Left renal pelvis (tissue), 4 donors: ENCODE measurements around the gene MINPP1. TPM values are rescaled to one million over a fixed set of nuclear protein-coding genes. Genes with fewer than 3 reads are reported as not detected.
"Not testable (repeated sequence)": the region's sequence is repeated elsewhere in the genome, so short reads cannot be mapped to it uniquely, and the experiment has no call there.

ENCODE experiments used
- DNase-seq, 4 donors: peaks; one replicate each; pipeline ENCODE4 v3.0.0-alpha.2; 2013; ENCODE audit warnings: low read depth in 4 of 4, low spot score in 3 of 4
- polyA plus RNA-seq, 4 donors: library from polyadenylated mRNA; unstranded; fragments of 120-200 nt; gene quantifications; one replicate each; pipeline ENCODE4 v1.2.1, GENCODE V29; 2013; ENCODE audit not compliant: insufficient read length in 4 of 4

MINPP1 gene
- polyA plus RNA-seq, 4 donors = 22.8 to 47.3 (median 41.6) TPM

DNA sequence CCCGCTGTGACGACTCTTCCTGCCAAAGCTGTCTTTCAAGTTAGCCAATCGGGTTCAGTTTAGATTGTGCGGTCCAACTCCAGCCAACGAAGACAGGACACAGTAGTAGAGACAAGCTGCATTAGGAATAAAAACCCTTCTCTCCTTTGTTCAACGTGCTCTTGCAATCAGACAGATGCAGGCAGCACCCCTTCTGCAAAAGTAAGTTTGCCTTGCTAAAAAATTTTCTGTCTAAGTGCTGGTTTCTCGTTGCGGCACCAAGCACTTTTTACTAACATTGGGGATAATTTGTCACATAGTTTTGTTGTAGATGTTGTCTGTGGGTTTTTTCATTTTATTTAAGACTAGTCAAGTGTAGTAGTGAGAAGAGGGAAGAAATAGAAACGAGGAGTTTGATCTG lies 58.1 kb downstream of the MINPP1 start:
- no peak for DNase-seq

DNA sequence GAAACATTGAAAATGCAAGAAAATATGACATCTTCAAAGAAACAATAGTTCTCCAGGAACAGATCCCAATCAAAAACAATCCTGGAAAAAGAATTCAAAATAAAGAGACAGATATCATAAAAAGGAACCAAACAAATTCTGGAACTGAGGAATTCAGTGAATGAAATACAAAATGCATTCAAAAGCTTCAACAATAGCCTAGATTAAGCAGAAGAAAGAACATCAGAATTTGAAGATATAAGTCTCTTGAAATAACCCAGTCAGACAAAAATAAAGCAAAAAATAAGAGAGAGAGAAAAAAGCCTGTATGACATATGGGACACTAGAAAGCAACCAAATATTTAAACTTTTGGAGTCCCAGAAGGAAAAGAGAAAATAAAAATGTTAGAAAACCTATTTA lies 60.3 kb downstream of the MINPP1 start:
- DNase-seq = no peak

DNA sequence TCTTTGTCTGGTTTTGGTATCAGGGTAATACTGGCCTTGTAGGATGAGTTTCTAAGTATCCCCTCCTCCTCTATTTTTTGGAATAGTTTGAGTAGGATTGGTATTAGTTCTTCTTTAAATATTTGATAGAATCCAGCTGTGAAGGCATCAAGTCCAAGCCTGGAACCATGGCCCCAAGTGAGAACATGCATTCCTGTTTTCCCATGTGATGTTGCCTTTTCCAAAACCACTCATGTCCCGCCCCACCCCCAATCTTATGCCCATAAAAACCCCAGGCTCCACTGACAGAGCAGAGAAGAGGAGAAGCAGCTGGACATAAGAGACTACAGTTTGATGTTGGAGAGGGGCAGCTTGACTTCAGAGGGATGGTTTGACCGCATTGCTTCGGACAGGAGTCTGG lies 71.2 kb downstream of the MINPP1 start:
- DNase-seq = no peak

DNA sequence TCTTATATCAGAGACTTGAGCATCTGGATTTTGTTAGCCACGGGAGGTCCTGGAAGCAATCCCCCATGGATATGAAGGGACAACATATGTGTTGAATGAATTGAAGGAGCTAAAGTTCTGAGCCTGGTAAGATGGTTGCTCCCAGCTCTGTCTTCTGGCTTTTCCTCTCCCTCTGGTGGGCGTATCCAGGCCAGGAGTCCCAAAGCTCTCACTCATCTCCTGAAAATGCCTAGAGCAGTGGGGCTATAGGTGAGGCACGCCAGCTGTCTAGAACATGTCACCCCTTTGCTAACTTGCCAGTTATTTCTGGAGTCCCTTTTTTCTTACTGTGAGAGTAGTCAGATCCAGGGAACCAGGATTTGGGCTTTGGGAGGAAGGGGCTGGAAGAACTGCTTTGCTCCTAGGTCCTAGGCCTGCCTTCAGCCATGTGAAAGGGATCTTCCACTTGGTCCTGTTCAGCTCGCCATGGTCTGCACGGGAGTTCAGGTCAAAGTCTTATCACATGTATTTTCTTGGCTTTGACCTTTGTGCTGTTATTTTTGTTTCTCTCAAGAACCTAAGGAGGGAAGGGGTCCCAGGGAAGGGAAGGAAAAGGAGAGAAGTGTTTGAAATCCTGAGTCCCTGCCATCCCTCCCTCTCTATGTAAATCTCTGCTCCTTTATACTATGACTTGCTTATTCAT lies 73.6 kb downstream of the MINPP1 start:
- no peak for DNase-seq

DNA sequence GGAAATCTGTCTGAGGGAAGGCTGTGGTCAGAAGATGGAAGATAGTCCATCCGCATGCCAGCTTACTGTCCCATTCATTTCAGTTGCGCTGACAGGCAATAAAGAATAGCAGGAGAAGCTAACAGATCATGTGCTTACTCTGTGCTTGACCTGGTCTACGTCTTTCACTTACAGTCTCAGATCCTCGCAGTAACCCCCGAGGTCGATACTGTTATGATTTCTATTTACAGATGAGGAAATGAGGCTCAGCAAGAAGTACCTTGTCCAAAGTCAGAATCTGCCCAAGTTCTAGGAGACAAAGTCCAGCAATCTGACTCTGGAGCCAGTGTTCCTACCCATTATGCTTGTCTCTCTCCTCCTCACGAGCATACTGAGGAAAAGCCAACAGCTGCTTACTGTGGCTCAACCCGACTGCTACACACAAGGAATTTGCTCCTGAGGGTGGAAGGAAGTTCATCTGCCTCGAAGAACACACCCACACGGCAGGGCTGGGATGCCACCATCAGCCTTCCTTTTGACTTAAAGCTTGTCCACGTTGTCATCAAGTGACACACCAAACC lies 74.2 kb downstream of the MINPP1 start:
- no peak for DNase-seq

DNA sequence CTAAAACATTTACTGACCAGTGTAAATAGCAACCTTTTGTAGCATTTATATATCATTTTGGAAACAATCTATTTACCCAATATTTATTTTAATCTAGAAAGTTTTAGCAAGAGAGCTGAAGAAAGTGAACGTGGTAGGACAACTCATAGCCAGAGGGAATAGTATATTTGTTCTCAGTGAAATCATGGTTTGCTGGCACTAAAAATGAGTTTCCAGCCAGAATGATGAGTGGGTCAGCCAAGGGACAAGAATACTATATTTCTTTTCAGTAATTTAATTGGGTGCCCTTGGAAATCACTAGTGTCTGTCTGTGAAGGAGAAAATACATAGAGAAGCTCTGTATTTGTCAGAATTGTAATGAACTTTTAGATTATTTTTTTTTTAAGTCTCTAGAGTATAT lies 74.9 kb downstream of the MINPP1 start:
- DNase-seq = no peak

DNA sequence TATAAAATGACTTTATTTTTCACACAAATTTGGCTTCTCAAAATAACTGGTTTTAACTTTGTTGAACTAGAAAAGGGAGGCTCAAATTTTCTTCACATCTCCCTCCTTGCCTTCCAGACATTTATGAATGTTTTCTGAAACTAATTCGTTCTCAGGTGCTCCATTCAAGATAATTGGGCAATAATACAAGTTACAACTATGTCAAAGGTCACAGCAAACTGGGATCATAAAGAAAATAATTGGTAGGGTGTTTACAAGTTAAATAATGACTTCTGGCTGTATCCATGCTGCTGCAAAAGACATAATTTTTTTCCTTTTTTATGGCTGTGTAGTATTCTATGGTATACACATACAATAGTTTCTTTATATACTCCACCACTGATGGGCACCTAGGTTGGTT lies 75.3 kb downstream of the MINPP1 start:
- DNase-seq = no peak

DNA sequence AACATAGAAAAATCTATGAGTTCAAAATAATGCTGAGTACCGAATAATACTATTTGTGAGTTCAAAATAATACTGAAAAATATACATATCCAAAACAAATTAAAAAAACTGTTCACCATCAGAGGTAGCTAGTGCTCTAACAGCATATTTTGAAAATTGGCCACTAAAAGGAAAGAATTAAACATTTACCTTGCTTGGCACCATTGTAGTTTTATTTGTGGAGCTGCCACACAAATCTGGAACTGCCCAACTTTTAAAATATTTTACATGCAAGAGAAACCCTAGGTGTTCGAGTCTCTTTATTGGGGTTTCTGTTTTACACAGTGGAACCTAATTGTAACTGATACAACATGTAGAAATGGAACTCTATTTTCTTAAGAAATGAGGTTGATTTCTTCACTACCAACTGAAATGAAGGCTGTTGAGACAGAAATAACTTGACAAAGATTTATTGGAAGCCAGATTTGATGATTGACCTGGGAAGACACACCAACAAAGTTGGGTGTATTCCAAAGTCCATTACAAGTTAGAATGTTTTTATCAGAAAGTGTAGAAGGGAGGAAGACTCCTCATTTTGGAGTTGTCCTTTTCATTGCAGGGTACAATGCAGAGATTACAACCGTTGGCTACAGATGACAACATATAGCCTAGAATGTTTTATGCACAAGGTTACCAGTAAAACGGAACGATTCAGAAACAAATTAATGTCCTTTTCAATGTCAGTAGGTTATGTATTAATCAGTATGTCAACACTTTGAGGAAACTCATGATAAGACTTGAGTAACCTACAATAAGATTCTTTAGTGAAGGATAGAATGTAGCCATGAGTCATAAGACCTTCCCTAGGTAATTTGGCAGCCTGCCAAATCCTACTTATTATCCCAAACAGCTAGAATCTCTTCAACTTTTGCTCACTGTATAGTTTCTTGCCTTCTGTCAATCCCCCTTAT lies 81.1 kb downstream of the MINPP1 start:
- no peak for DNase-seq

DNA sequence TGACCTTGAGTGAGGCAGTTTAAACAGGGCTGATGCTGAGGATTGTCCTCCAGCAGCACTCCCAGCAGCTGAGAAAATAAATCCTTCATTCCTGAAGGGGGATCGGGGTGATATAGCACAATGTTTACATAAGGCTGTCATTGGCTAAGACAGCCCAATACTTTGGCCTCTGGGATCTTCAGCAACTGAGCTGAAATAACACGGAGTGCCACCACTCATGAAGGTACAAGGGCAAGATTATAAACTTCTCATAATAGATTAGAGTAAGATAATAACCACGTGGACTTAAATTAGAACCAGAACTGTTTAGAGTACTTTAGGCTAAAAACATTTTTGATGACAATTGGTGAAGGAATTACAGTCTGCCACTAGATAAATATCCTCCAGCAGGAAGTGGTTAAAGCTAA lies 85.0 kb downstream of the MINPP1 start:
- DNase-seq = no peak

DNA sequence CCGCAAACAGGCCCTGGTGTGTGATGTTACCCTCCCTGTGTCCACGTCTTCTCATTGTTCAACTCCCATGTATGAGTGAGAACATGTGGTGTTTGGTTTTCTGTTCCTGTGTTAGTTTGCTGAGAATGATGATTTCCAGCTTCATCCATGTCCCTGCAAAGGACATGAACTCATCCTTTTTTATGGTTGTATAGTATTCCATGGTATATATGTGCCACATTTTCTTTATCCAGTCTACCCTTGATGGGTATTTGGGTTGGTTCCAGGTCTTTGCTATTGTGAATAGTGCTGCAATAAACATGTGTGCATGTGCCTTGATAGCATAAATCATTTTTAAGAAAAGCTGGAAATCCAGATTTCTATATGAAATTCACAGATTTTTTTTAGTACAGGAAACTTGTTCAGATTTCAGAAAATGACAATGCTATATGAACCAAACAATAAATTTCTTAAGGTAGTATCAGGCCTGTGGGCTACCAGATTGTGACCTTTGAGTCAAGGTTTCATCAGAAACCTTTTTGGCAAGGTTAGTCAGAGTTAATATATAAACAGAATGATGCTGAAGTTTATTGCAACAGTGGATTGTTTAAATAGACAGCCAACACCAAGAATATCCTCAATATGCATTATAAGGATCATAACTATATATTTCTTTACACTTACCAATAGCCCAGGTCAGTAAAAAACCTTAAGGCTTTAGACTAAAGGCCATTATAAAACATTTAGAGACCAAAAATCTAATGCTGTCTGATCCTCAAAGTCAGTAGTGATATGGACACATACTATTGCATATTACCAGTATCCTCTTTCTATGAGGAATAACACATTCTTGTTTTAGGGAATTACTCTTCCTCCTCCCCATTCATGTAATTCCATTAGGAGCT lies 86.3 kb downstream of the MINPP1 start:
- no peak for DNase-seq

DNA sequence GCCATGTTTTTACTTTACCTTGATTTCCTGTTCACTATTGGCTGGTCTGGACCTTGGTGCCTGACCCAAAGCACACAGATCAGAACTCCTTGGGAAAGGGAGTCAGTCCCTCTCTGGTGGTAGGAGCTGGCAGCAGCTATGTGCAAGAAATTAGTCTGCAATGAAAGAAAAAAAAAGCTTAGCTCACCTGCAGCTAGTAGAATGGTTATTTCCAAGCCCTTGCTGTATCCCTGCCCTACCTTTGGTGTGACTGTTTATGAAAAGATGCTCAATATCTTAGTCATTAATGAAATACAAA lies 86.8 kb downstream of the MINPP1 start:
- DNase-seq = no peak

DNA sequence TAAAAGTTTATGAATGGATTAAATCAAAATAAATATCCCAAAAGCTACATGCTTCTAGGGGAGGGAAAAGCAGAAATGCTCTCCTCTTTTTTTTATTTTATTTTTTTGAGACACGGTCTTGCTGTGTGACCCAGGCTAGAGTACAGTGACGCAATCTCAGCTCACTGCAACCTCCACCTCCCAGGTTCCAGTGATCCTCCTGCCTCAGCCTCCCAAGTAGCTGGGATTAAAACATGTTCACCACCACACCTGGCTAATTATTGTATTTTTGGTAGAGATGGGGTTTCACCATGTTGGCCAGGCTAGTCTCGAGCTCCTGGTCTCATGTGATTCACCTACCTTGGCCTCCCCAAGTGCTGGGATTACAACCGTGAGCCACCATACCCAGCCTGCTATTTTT lies 88.2 kb downstream of the MINPP1 start:
- DNase-seq = not testable (repeated sequence)

DNA sequence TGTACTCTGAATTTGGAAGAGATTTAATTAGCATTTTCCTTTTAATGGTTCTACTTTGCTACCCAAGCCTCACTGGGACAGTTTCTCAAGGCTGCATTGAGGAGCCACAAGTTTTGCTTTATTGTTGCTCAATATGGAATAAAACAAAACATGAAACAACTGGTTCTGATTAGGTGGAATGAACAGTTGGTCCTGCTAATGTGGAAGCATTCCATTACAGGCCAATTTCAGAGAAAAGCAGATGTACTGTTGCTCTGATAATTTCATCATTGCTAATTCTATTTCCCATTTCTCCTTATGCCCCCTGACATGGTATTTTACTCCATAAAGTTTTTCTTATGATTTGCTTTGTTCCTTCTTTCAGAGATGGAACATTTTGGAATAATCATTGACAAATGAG lies 89.0 kb downstream of the MINPP1 start:
- no peak for DNase-seq

DNA sequence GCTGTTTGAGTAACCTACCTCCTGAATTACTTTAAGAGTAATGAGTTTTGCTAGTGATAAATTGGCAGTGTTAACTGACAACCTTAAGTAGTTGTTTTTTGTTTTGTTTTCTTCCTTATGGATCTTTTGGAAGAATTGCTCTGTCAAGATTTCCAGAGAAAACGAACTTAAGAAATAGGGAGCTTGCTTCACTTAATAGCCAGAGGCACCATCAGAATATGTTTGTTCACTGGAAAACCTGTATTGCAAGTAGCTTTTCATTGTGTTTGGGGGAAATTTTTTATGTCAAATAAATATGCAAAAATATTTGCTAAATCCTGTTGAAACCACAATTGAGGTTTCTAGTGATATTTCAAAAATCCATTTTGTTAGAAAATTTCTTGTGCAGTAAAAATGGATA lies 89.5 kb downstream of the MINPP1 start:
- no peak for DNase-seq

DNA sequence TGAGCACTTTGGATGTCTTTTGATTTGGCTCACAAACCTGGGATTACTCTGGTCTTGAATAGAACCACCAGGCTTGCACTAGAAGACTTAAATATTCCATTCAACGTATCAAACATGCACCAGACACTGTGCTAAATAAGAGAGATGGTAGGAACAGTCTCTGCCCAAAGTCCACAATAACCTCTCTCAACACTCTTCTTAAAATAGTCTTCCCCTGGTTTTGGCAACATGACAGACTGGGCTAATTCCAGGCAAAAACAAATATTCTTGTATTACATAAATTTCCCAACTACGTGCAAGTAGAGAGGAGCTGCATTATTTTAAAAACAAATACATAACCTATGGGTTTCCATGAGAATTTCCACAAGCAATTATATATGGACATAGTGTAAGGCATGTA lies 90.2 kb downstream of the MINPP1 start:
- no peak for DNase-seq

DNA sequence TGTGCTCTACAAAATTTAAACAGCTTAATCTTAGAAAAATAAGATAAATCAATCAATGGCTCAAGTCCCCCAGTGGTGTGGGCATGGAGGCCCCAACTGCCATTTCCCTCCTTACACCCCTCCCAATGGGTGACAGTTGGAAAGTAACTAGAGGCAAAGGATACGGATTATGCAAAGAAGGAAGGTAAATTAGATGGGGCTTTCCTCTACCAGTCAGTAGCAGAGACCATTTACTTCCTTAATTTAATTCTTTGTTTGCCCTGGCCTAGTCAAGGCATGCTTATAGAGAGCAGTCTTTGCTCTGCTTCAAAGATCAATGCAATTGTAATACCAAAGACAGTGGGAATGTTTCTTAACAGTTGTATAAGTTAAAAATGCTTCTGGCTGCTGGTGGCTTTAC lies 91.7 kb downstream of the MINPP1 start:
- no peak for DNase-seq

DNA sequence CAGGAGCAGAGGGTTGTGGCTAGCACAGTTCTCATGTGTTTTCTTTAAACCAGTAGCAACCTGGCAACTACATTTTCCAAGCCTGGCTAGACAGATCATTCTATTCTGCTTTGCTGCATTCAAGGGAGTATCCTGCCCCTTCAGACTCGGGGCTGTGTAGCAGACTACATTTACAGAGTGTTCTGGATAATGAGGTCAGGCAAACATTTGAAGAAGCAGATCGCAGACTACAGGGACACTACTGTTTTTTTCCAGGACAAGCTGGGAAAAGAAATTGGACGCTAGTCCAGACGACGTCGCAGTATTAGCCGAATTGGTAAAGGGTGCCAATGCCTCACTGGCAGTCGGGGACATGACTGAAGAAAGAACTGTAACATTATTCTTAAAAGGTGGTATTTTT lies 94.0 kb downstream of the MINPP1 start:
- no peak for DNase-seq

DNA sequence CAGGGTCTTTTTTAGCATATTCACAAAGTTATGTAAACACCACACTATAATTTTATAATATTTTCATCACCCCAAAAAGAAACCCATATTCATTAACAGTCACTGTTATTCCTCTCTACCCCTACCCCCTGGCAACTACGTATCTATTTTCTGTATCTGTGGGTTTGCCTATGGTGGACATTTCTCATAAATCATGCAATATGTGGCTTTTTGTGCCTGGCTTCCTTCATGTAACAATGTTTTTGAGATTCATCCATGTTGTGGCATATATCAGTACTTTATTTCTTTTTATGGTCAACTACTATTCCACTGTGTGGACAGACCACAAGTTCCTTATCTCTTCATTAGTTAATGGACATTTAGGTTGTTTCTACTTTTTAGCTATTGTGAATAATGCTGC lies 95.9 kb downstream of the MINPP1 start:
- DNase-seq = no peak
